ENCODE measurements around the gene ORAI2.
"Not testable (repeated sequence)": the region's sequence is repeated elsewhere in the genome, so short reads cannot be mapped to it uniquely, and the experiment has no call there.

The ORAI2 gene

GRCh38 chr7:102494473-102495149 lies 61.2 kb downstream of the ORAI2 start:
- H3K4me1 ChIP-seq (ENCODE audit: control insufficient read depth, insufficient read depth, low read length); H3K27ac ChIP-seq (ENCODE audit: insufficient read depth, low read depth, low read length, poor library complexity, severe bottlenecking); H3K27me3 ChIP-seq (ENCODE audit: control insufficient read depth, insufficient read depth, low read length, poor library complexity, severe bottlenecking); H3K4me3 ChIP-seq (ENCODE audit: insufficient read depth, low read depth, low read length); H3K9me3 ChIP-seq (ENCODE audit: control insufficient read depth, low read length); H3K36me3 ChIP-seq (ENCODE audit: control insufficient read depth, insufficient read depth, low read length): not testable (repeated sequence)
- WGBS, 2 experiments = no CpG with 5 or more reads among the region's 67 CpGs

GRCh38 chr7:102496861-102497260 lies 63.5 kb downstream of the ORAI2 start:
- not testable (repeated sequence) for H3K9me3 ChIP-seq (ENCODE audit: control insufficient read depth, low read length); H3K4me3 ChIP-seq (ENCODE audit: insufficient read depth, low read depth, low read length); H3K36me3 ChIP-seq (ENCODE audit: control insufficient read depth, insufficient read depth, low read length); H3K27ac ChIP-seq (ENCODE audit: insufficient read depth, low read depth, low read length, poor library complexity, severe bottlenecking); H3K27me3 ChIP-seq (ENCODE audit: control insufficient read depth, insufficient read depth, low read length, poor library complexity, severe bottlenecking); H3K4me1 ChIP-seq (ENCODE audit: control insufficient read depth, insufficient read depth, low read length)
- 88 to 90% methylated on average over 2 of the region's 10 CpGs for WGBS, 2 experiments

GRCh38 chr7:102497308-102497707 lies 63.9 kb downstream of the ORAI2 start:
- H3K27ac ChIP-seq (ENCODE audit: insufficient read depth, low read depth, low read length, poor library complexity, severe bottlenecking); H3K36me3 ChIP-seq (ENCODE audit: control insufficient read depth, insufficient read depth, low read length); H3K4me3 ChIP-seq (ENCODE audit: insufficient read depth, low read depth, low read length); H3K9me3 ChIP-seq (ENCODE audit: control insufficient read depth, low read length); H3K4me1 ChIP-seq (ENCODE audit: control insufficient read depth, insufficient read depth, low read length); H3K27me3 ChIP-seq (ENCODE audit: control insufficient read depth, insufficient read depth, low read length, poor library complexity, severe bottlenecking): not testable (repeated sequence)
- 67 to 71% methylated on average over 1 of the region's 5 CpGs for WGBS, 2 experiments

- H3K27me3 ChIP-seq (ENCODE audit: control insufficient read depth, insufficient read depth, low read length, poor library complexity, severe bottlenecking); H3K27ac ChIP-seq (ENCODE audit: insufficient read depth, low read depth, low read length, poor library complexity, severe bottlenecking); H3K4me1 ChIP-seq (ENCODE audit: control insufficient read depth, insufficient read depth, low read length); H3K9me3 ChIP-seq (ENCODE audit: control insufficient read depth, low read length); H3K4me3 ChIP-seq (ENCODE audit: insufficient read depth, low read depth, low read length); H3K36me3 ChIP-seq (ENCODE audit: control insufficient read depth, insufficient read depth, low read length): not testable (repeated sequence)
- WGBS, 2 experiments = 95 to 96% methylated on average over 5 to 6 of the region's 16 CpGs
Observed at GRCh38 chr7:102498321-102498720, 64.9 kb downstream of the ORAI2 start.

- WGBS, 2 experiments = no CpG with 5 or more reads among the region's 12 CpGs
- not testable (repeated sequence) for H3K4me3 ChIP-seq (ENCODE audit: insufficient read depth, low read depth, low read length); H3K36me3 ChIP-seq (ENCODE audit: control insufficient read depth, insufficient read depth, low read length); H3K27ac ChIP-seq (ENCODE audit: insufficient read depth, low read depth, low read length, poor library complexity, severe bottlenecking); H3K4me1 ChIP-seq (ENCODE audit: control insufficient read depth, insufficient read depth, low read length); H3K9me3 ChIP-seq (ENCODE audit: control insufficient read depth, low read length); H3K27me3 ChIP-seq (ENCODE audit: control insufficient read depth, insufficient read depth, low read length, poor library complexity, severe bottlenecking)
Observed at GRCh38 chr7:102503141-102503540, 69.8 kb downstream of the ORAI2 start.

GRCh38 chr7:102505298-102506185 lies 72.2 kb downstream of the ORAI2 start:
- WGBS, 2 experiments = 88 to 90% methylated on average over 3 of the region's 24 CpGs

More at GRCh38 chr7:102505298-102506185, 72.2 kb downstream of the ORAI2 start:
- H3K4me3 ChIP-seq (ENCODE audit: insufficient read depth, low read depth, low read length); H3K4me1 ChIP-seq (ENCODE audit: control insufficient read depth, insufficient read depth, low read length); H3K36me3 ChIP-seq (ENCODE audit: control insufficient read depth, insufficient read depth, low read length); H3K27ac ChIP-seq (ENCODE audit: insufficient read depth, low read depth, low read length, poor library complexity, severe bottlenecking); H3K9me3 ChIP-seq (ENCODE audit: control insufficient read depth, low read length); H3K27me3 ChIP-seq (ENCODE audit: control insufficient read depth, insufficient read depth, low read length, poor library complexity, severe bottlenecking): not testable (repeated sequence)

All from ectodermal cell (in vitro differentiated cells).